HFFc6 (cell line): ENCODE data around the gene SRP14. TPM values are rescaled to one million over a fixed set of nuclear protein-coding genes. Genes with fewer than 3 reads are reported as not detected.

Experiments used
- DNase-seq: peaks from one replicate; pipeline ENCODE4 v3.0.0-alpha.2; 2018
- H3K27ac Mint-ChIP-seq: 2 replicates; pipeline ENCODE4 v1.8.0; 2020; ENCODE audit warnings: mild to moderate bottlenecking, mixed read lengths
- H3K27me3 Mint-ChIP-seq: 2 replicates; pipeline ENCODE4 v1.8.0; 2021; ENCODE audit warnings: mild to moderate bottlenecking, moderate library complexity, mixed read lengths; ENCODE audit not compliant: insufficient read depth
- H3K36me3 Mint-ChIP-seq: 2 replicates; pipeline ENCODE4 v1.8.0; 2021; ENCODE audit warnings: low read depth, mixed read lengths
- H3K4me1 Mint-ChIP-seq: 2 replicates; pipeline ENCODE4 v1.8.0; 2020; ENCODE audit warnings: low read depth, mixed read lengths
- H3K4me3 Mint-ChIP-seq: 2 replicates; pipeline ENCODE4 v1.8.0; 2020; ENCODE audit warnings: mild to moderate bottlenecking, moderate library complexity, mixed read lengths
- H3K9me3 Mint-ChIP-seq: 2 replicates; pipeline ENCODE4 v1.8.0; 2020; ENCODE audit warnings: mild to moderate bottlenecking, mixed read lengths
- CTCF ChIP-seq: fragments of 200-600 bp; sonication (generic); IDR thresholded peaks from 2 replicates; pipeline ENCODE4 v1.5.0; 2021; ENCODE audit warnings: antibody characterized with exemption, mild to moderate bottlenecking
- total RNA-seq, 6 experiments: library from RNA; stranded (reverse); fragmentation: NEBNext Ultra II Directional; extraction: Animal tissue kit (Norgen Biotek cat#: 25700); gene quantifications; 2 replicates in 1 of 6; 3 replicates in 5 of 6; pipeline ENCODE4 v1.2.3, GENCODE V29; 2021

Gene SRP14
- total RNA-seq, 6 experiments from 2014 or later, result 177 to 227 (median 212) TPM

- no peaks in the 10 kb centered on the region for H3K9me3 Mint-ChIP-seq
- H3K27ac Mint-ChIP-seq, result no peak overlapping the region
- H3K4me3 Mint-ChIP-seq, result no peak overlapping the region
These were observed 31.2 kb upstream of the SRP14 start for GRCh38 chr15:40070166-40070557.

GRCh38 chr15:40069178-40070165 lies 30.5 kb upstream of the SRP14 start:
- no peak overlapping the region for H3K4me3 Mint-ChIP-seq
- DNase-seq, result no peak
- H3K27ac Mint-ChIP-seq, result no peak overlapping the region
- H3K27me3 Mint-ChIP-seq, result peaks cover 7% of the 10 kb centered on the region
- no peaks in the 10 kb centered on the region; the same call in 1 of the 2 replicates for H3K36me3 Mint-ChIP-seq
- no peak for TF ChIP-seq CTCF
- peaks cover 6% of the 10 kb centered on the region; the same call in 1 of the 2 replicates for H3K4me1 Mint-ChIP-seq
- no peaks in the 10 kb centered on the region for H3K9me3 Mint-ChIP-seq

More at GRCh38 chr15:40070166-40070557, 31.2 kb upstream of the SRP14 start:
- no peak for DNase-seq
- H3K27me3 Mint-ChIP-seq, result peaks cover 5% of the 10 kb centered on the region
- no peaks in the 10 kb centered on the region; the same call in 1 of the 2 replicates for H3K36me3 Mint-ChIP-seq
- H3K4me1 Mint-ChIP-seq, result peaks cover 6% of the 10 kb centered on the region; the same call in 1 of the 2 replicates
- no peak for TF ChIP-seq CTCF

GRCh38 chr15:40067921-40068624 lies 29.1 kb upstream of the SRP14 start:
- peaks cover 4% of the 10 kb centered on the region for H3K27me3 Mint-ChIP-seq

GRCh38 chr15:40066589-40066988 lies 27.6 kb upstream of the SRP14 start:
- Mint-ChIP-seq H3K27me3 (peaks cover 3% of the 10 kb centered on the region; the same call in 1 of the 2 replicates), H3K4me3 (no peak overlapping the region), H3K9me3 (no peaks in the 10 kb centered on the region), H3K36me3 (no peaks in the 10 kb centered on the region), H3K4me1 (peaks cover 6% of the 10 kb centered on the region; the same call in 1 of the 2 replicates), H3K27ac (no peak overlapping the region)
- no peak for DNase-seq
- no peak for TF ChIP-seq CTCF

More at GRCh38 chr15:40067921-40068624, 29.1 kb upstream of the SRP14 start:
- no peak for DNase-seq
- H3K27ac Mint-ChIP-seq, result no peak overlapping the region
- peaks cover 6% of the 10 kb centered on the region; the same call in 1 of the 2 replicates for H3K4me1 Mint-ChIP-seq
- TF ChIP-seq CTCF, result no peak
- H3K9me3 Mint-ChIP-seq, result no peaks in the 10 kb centered on the region
- H3K4me3 Mint-ChIP-seq, result no peak overlapping the region
- no peaks in the 10 kb centered on the region for H3K36me3 Mint-ChIP-seq

GRCh38 chr15:40065166-40065565 lies 26.2 kb upstream of the SRP14 start:
- Mint-ChIP-seq H3K36me3 (no peaks in the 10 kb centered on the region), H3K27me3 (peaks cover 3% of the 10 kb centered on the region; the same call in 1 of the 2 replicates), H3K9me3 (no peaks in the 10 kb centered on the region), H3K27ac (no peak overlapping the region), H3K4me3 (no peak overlapping the region), H3K4me1 (peaks cover 6% of the 10 kb centered on the region; the same call in 1 of the 2 replicates)
- DNase-seq, result no peak
- TF ChIP-seq CTCF, result no peak
